Keratinocyte (primary cell): Measurements from ENCODE around the gene CCDC86. TPM values are rescaled to one million over a fixed set of nuclear protein-coding genes. Genes with fewer than 3 reads are reported as not detected.

ENCODE experiments used
- DNase-seq: peaks from one replicate; pipeline ENCODE4 v3.0.0-alpha.2; 2011; ENCODE audit warnings: low read depth, missing footprints, low spot score
- FAIRE-seq: peaks from 2 replicates; lab custom pipeline; 2011; peaks lifted over from hg19 to GRCh38; lab: Jason Lieb, UNC
- H2AFZ ChIP-seq: 2 replicates; pipeline ENCODE4 v1.6.0; 2012; ENCODE audit warnings: low read length, control low read depth, inconsistent platforms; ENCODE audit not compliant: control insufficient read depth
- H3K27ac ChIP-seq: 2 replicates; pipeline ENCODE4 v1.5.1; 2011; ENCODE audit warnings: low read length; ENCODE audit not compliant: control insufficient read depth, insufficient read depth
- H3K27me3 ChIP-seq: 3 replicates; pipeline ENCODE4 v1.6.0; 2011; ENCODE audit warnings: low read length; ENCODE audit not compliant: control insufficient read depth, insufficient read depth; ENCODE audit errors: extremely low read depth
- H3K36me3 ChIP-seq, 2 experiments: 2 replicates in 1 of 2; 3 replicates in 1 of 2; pipeline ENCODE4 v1.5.1; 2011; ENCODE audit warnings: low read length in 2 of 2, mild to moderate bottlenecking in 1 of 2; ENCODE audit not compliant: control insufficient read depth in 2 of 2, insufficient read depth in 2 of 2; ENCODE audit errors: extremely low read depth in 1 of 2
- H3K4me1 ChIP-seq: 3 replicates; pipeline ENCODE4 v1.5.1; 2011; ENCODE audit warnings: low read length; ENCODE audit not compliant: control insufficient read depth, insufficient read depth; ENCODE audit errors: extremely low read depth
- H3K4me2 ChIP-seq: 3 replicates; pipeline ENCODE4 v1.6.0; 2011; ENCODE audit warnings: low read depth, low read length; ENCODE audit not compliant: control insufficient read depth, insufficient read depth; ENCODE audit errors: extremely low read depth
- H3K4me3 ChIP-seq, 3 experiments: fragments of 200-600 bp in 1 of 3; sonication (generic) in 1 of 3; 2 replicates in 2 of 3; 3 replicates in 1 of 3; pipeline ENCODE4 v1.5.1; 2011 to 2016; ENCODE audit warnings: low read length in 3 of 3, mild to moderate bottlenecking in 3 of 3, control low read depth in 2 of 3, inconsistent platforms in 1 of 3, low read depth in 1 of 3, mixed read lengths in 1 of 3, mixed run types in 1 of 3, moderate library complexity in 1 of 3; ENCODE audit not compliant: control insufficient read depth in 2 of 3, insufficient read depth in 2 of 3; ENCODE audit errors: extremely low read depth in 1 of 3
- H3K79me2 ChIP-seq: 2 replicates; pipeline ENCODE4 v1.6.0; 2012; ENCODE audit warnings: low read length; ENCODE audit not compliant: control insufficient read depth, insufficient read depth
- H3K9ac ChIP-seq: 3 replicates; pipeline ENCODE4 v1.6.0; 2011; ENCODE audit warnings: low read length; ENCODE audit not compliant: control insufficient read depth, insufficient read depth; ENCODE audit errors: extremely low read depth
- H3K9me1 ChIP-seq: 3 replicates; pipeline ENCODE4 v1.6.0; 2011; ENCODE audit warnings: low read length; ENCODE audit not compliant: control insufficient read depth, insufficient read depth; ENCODE audit errors: extremely low read depth
- H3K9me3 ChIP-seq: 2 replicates; pipeline ENCODE4 v1.5.1; 2012; ENCODE audit warnings: low read depth, low read length; ENCODE audit not compliant: control insufficient read depth
- H4K20me1 ChIP-seq: 3 replicates; pipeline ENCODE4 v1.6.0; 2011; ENCODE audit warnings: low read length; ENCODE audit not compliant: control insufficient read depth, insufficient read depth; ENCODE audit errors: extremely low read depth
- CTCF ChIP-seq, 3 experiments: IDR thresholded peaks in 1 of 3; conservative IDR thresholded peaks in 1 of 3; optimal IDR thresholded peaks in 1 of 3; 2 replicates in 2 of 3; 3 replicates in 1 of 3; pipeline versions ENCODE3 to v1.5.1; 2011; ENCODE audit warnings: low read length in 3 of 3, mild to moderate bottlenecking in 3 of 3, moderate library complexity in 2 of 3, control low read depth in 1 of 3, inconsistent platforms in 1 of 3; ENCODE audit not compliant: insufficient read depth in 2 of 3; ENCODE audit errors: extremely low read depth in 1 of 3
- EZH2 ChIP-seq: IDR thresholded peaks from one replicate; pipeline ENCODE4 v1.6.1; 2012; ENCODE audit warnings: inconsistent platforms, mild to moderate bottlenecking, low read length, moderate library complexity
- dilution Hi-C: fragments of 300-500 bp; cut with MboI; formaldehyde crosslinking; loops from one replicate; pipeline ENCODE4 v1.7.0; 2020; ENCODE audit warnings: low sequenced_read_pairs; ENCODE audit not compliant: extremely low pct_ligation_motif_present
- polyA plus RNA-seq, 5 experiments: library from polyadenylated mRNA; depleted of rRNA in 3 of 5; stranded (reverse) in 3 of 5; stranded (forward) in 1 of 5; unstranded in 1 of 5; fragments of >200 nt; gene quantifications; 1 replicate in 1 of 5; 2 replicates in 3 of 5; 3 replicates in 1 of 5; pipeline versions ENCODE4 v1.2.1 to v1.2.3, GENCODE V29; 2011 to 2012; ENCODE audit warnings: missing spikeins in 2 of 5, low read depth in 1 of 5, low replicate concordance in 1 of 5

The CCDC86 gene
- polyA plus RNA-seq, 1 donor (not counting 4 experiments of a cell fraction or from before 2014, with no cell fraction given): 29.3 TPM

- DNase-seq (no peak), FAIRE-seq (no peak)
- H3K4me3 ChIP-seq: no peak overlapping the region
- no peaks in the 10 kb centered on the region for H4K20me1 ChIP-seq
- H3K4me2 ChIP-seq: no peak overlapping the region
- no peak overlapping the region for H3K9ac ChIP-seq
- no peaks in the 10 kb centered on the region for H3K9me3 ChIP-seq
- H3K27me3 ChIP-seq: no peaks in the 10 kb centered on the region
- H3K27ac ChIP-seq: no peak overlapping the region
- H3K36me3 ChIP-seq: no peaks in the 10 kb centered on the region
- dilution Hi-C loops: no loop called here
- no peak for TF ChIP-seq EZH2
- no peak for TF ChIP-seq CTCF (optimal IDR thresholded peaks at IDR 0.05 in 1 of 3, IDR thresholded peaks at IDR 0.05 in 1 of 3, conservative IDR thresholded peaks at IDR 0.05 in 1 of 3; ENCODE audit: extremely low read depth in 1 of 3, insufficient read depth in 2 of 3, low read length in 3 of 3)
- H2AFZ ChIP-seq: no peak overlapping the region
- no peaks in the 10 kb centered on the region for H3K79me2 ChIP-seq
- no peaks in the 10 kb centered on the region for H3K9me1 ChIP-seq
- H3K4me1 ChIP-seq: no peaks in the 10 kb centered on the region
These were observed 27.0 kb downstream of the CCDC86 start for GRCh38 chr11:60868682-60869450.

GRCh38 chr11:60869451-60869825, 27.5 kb downstream of the CCDC86 start:
- dilution Hi-C loops: no loop called here
- no peak for FAIRE-seq
- H2AFZ ChIP-seq: no peak overlapping the region

More at GRCh38 chr11:60869451-60869825, 27.5 kb downstream of the CCDC86 start:
- Histone ChIP-seq H4K20me1 (no peaks in the 10 kb centered on the region), H3K27ac (no peak overlapping the region), H3K9me1 (no peaks in the 10 kb centered on the region), H3K9me3 (no peaks in the 10 kb centered on the region), H3K36me3 (no peaks in the 10 kb centered on the region), H3K4me3 (no peak overlapping the region), H3K4me2 (no peak overlapping the region), H3K79me2 (no peaks in the 10 kb centered on the region), H3K27me3 (no peaks in the 10 kb centered on the region), H3K9ac (no peak overlapping the region), H3K4me1 (no peaks in the 10 kb centered on the region)
- TF ChIP-seq CTCF (optimal IDR thresholded peaks at IDR 0.05 in 1 of 3, IDR thresholded peaks at IDR 0.05 in 1 of 3, conservative IDR thresholded peaks at IDR 0.05 in 1 of 3; ENCODE audit: extremely low read depth in 1 of 3, insufficient read depth in 2 of 3, low read length in 3 of 3): no peak
- no peak for TF ChIP-seq EZH2
- no peak for DNase-seq
